H1 (cell line): ENCODE measurements around the gene SS18L1. TPM values are rescaled to one million over a fixed set of nuclear protein-coding genes. Genes with fewer than 3 reads are reported as not detected.

ENCODE experiments used
- CTCF ChIA-PET: fragments of 300-600 bp; sonication (Branson Sonifier 250); formaldehyde crosslinking; loops from one replicate; lab custom pipeline; 2021; ENCODE audit not compliant: partially characterized antibody; lab: Charles Lee
- POLR2A ChIA-PET: fragments of 300-600 bp; sonication (Branson Sonifier 250); formaldehyde crosslinking; loops from one replicate; lab custom pipeline; 2021; ENCODE audit warnings: inconsistent platforms; ENCODE audit not compliant: partially characterized antibody; lab: Charles Lee
- DNase-seq, 2 experiments: peaks; one replicate each; pipeline versions ENCODE4 v3.0.0 to v3.0.0-alpha.2; 2010 to 2022; ENCODE audit warnings: low spot score in 2 of 2, low read depth in 1 of 2, mixed read lengths in 1 of 2
- FAIRE-seq: peaks from 2 replicates; lab custom pipeline; 2011; peaks lifted over from hg19 to GRCh38; lab: Jason Lieb, UNC
- H2AFZ ChIP-seq: 2 replicates; pipeline ENCODE4 v1.8.1; 2012; ENCODE audit warnings: low read length, inconsistent platforms
- H2AK5ac ChIP-seq: 2 replicates; pipeline ENCODE4 v1.6.1; 2013; ENCODE audit warnings: low read depth, low read length
- H2BK120ac ChIP-seq: replicated peaks from 2 replicates; pipeline ENCODE3; 2013; ENCODE audit warnings: low read depth, low read length, inconsistent platforms
- H2BK12ac ChIP-seq: 2 replicates; pipeline ENCODE4 v1.6.1; 2013; ENCODE audit warnings: low read depth, low read length
- H2BK15ac ChIP-seq: 2 replicates; pipeline ENCODE4 v1.6.1; 2013; ENCODE audit warnings: low read length
- H2BK20ac ChIP-seq: 2 replicates; pipeline ENCODE4 v1.6.1; 2013; ENCODE audit warnings: low read length
- H2BK5ac ChIP-seq: 2 replicates; pipeline ENCODE4 v1.6.1; 2013; ENCODE audit warnings: low read depth, low read length
- H3K14ac ChIP-seq: 2 replicates; pipeline ENCODE4 v1.6.1; 2013; ENCODE audit warnings: inconsistent platforms; ENCODE audit not compliant: insufficient read length
- H3K18ac ChIP-seq: 2 replicates; pipeline ENCODE4 v1.6.1; 2013; ENCODE audit warnings: low read length; ENCODE audit errors: extremely low read depth
- H3K23ac ChIP-seq: 2 replicates; pipeline ENCODE4 v1.6.1; 2013; ENCODE audit warnings: inconsistent platforms; ENCODE audit not compliant: insufficient read length
- H3K23me2 ChIP-seq: 2 replicates; pipeline ENCODE4 v1.6.1; 2013; ENCODE audit warnings: low read depth, low read length
- H3K27ac ChIP-seq: 2 replicates; pipeline ENCODE4 v1.6.1; 2011; ENCODE audit warnings: low read depth, low read length, inconsistent platforms
- H3K27me3 ChIP-seq, 4 experiments: replicated peaks in 1 of 4; 1 replicate in 1 of 4; 2 replicates in 3 of 4; pipeline versions ENCODE4 v1.6.1 to v1.8.1; 2011 to 2013; ENCODE audit warnings: low read length in 3 of 4, mild to moderate bottlenecking in 3 of 4, inconsistent platforms in 2 of 4, mixed read lengths in 2 of 4, moderate library complexity in 1 of 4; ENCODE audit not compliant: control insufficient read depth in 3 of 4, insufficient read depth in 3 of 4; ENCODE audit errors: extremely low read depth in 1 of 4
- H3K36me3 ChIP-seq, 4 experiments: 2 replicates each; pipeline versions ENCODE4 v1.6.1 to v1.8.1; 2011 to 2013; ENCODE audit warnings: mild to moderate bottlenecking in 4 of 4, low read length in 3 of 4, moderate library complexity in 2 of 4, control low read depth in 1 of 4, inconsistent platforms in 1 of 4; ENCODE audit not compliant: insufficient read depth in 4 of 4, control insufficient read depth in 2 of 4
- H3K4ac ChIP-seq: replicated peaks from 2 replicates; pipeline ENCODE3; 2013; ENCODE audit warnings: low read length, low read depth, mixed read lengths, inconsistent platforms; ENCODE audit not compliant: insufficient read length
- H3K4me1 ChIP-seq, 4 experiments: replicated peaks in 1 of 4; 1 replicate in 1 of 4; 2 replicates in 3 of 4; pipeline versions ENCODE4 v1.6.1 to v1.8.1; 2011 to 2013; ENCODE audit warnings: low read length in 3 of 4, inconsistent platforms in 2 of 4, mixed read lengths in 1 of 4; ENCODE audit not compliant: insufficient read depth in 4 of 4, control insufficient read depth in 3 of 4
- H3K4me2 ChIP-seq, 2 experiments: 2 replicates each; pipeline versions ENCODE4 v1.6.1 to v1.8.1; 2011 to 2013; ENCODE audit warnings: low read depth in 2 of 2, low read length in 2 of 2, control low read depth in 1 of 2, inconsistent platforms in 1 of 2, mild to moderate bottlenecking in 1 of 2; ENCODE audit not compliant: insufficient read depth in 1 of 2
- H3K4me3 ChIP-seq, 4 experiments: fragments of 200-600, 300-600 bp in 1 of 4; sonication (generic), shearing (Covaris generic), sonication (Bioruptor Twin) in 1 of 4; 2 replicates each; pipeline versions ENCODE4 v1.5.1 to v1.8.1; 2011 to 2016; ENCODE audit warnings: low read length in 4 of 4, low read depth in 3 of 4, control low read depth in 2 of 4, inconsistent platforms in 2 of 4, mild to moderate bottlenecking in 2 of 4, mixed read lengths in 1 of 4, moderate library complexity in 1 of 4; ENCODE audit not compliant: insufficient read depth in 2 of 4; ENCODE audit errors: extremely low read depth in 1 of 4
- H3K56ac ChIP-seq: replicated peaks from 2 replicates; pipeline ENCODE3; 2013; ENCODE audit warnings: low read depth, mild to moderate bottlenecking, mixed read lengths, low read length, inconsistent platforms; ENCODE audit not compliant: insufficient read length
- H3K79me1 ChIP-seq: 2 replicates; pipeline ENCODE4 v1.6.1; 2013; ENCODE audit warnings: low read depth, low read length, control low read depth
- H3K79me2 ChIP-seq, 2 experiments: 2 replicates each; pipeline versions ENCODE4 v1.6.1 to v1.8.1; 2012 to 2013; ENCODE audit warnings: low read length in 2 of 2, mild to moderate bottlenecking in 2 of 2, inconsistent platforms in 1 of 2; ENCODE audit not compliant: insufficient read depth in 2 of 2, control insufficient read depth in 1 of 2
- H3K9ac ChIP-seq, 4 experiments: replicated peaks in 1 of 4; 1 replicate in 1 of 4; 2 replicates in 3 of 4; pipeline versions ENCODE4 v1.6.1 to v1.8.1; 2011 to 2013; ENCODE audit warnings: low read depth in 3 of 4, low read length in 3 of 4, control low read depth in 2 of 4, mild to moderate bottlenecking in 2 of 4, moderate library complexity in 2 of 4, inconsistent platforms in 1 of 4; ENCODE audit errors: extremely low read depth in 1 of 4
- H3K9me3 ChIP-seq, 2 experiments: 2 replicates each; pipeline versions ENCODE4 v1.6.1 to v1.8.1; 2012 to 2013; ENCODE audit warnings: mild to moderate bottlenecking in 2 of 2, moderate library complexity in 2 of 2, control low read depth in 1 of 2, inconsistent platforms in 1 of 2, low read depth in 1 of 2, low read length in 1 of 2, mixed read lengths in 1 of 2; ENCODE audit not compliant: insufficient read depth in 2 of 2
- H4K20me1 ChIP-seq, 2 experiments: replicated peaks in 1 of 2; 2 replicates each; pipeline versions ENCODE3 to v1.8.1; 2011 to 2013; ENCODE audit warnings: inconsistent platforms in 2 of 2, low read length in 2 of 2, mild to moderate bottlenecking in 1 of 2; ENCODE audit not compliant: insufficient read depth in 2 of 2, control insufficient read depth in 1 of 2
- H4K5ac ChIP-seq: 2 replicates; pipeline ENCODE4 v1.6.1; 2013; ENCODE audit warnings: low read length, low read depth, mixed read lengths, inconsistent platforms; ENCODE audit not compliant: insufficient read length
- H4K8ac ChIP-seq: 2 replicates; pipeline ENCODE4 v1.8.0; 2013; ENCODE audit warnings: mild to moderate bottlenecking, moderate library complexity, low read length, inconsistent platforms; ENCODE audit not compliant: insufficient read depth; ENCODE audit errors: extremely low read depth
- H4K91ac ChIP-seq: replicated peaks from 2 replicates; pipeline ENCODE3; 2013; ENCODE audit warnings: low read length, mixed read lengths, inconsistent platforms; ENCODE audit not compliant: insufficient read length
- CTBP2 ChIP-seq: IDR thresholded peaks from 2 replicates; pipeline ENCODE4 v1.7.0; 2011; ENCODE audit warnings: borderline replicate concordance, mild to moderate bottlenecking, moderate library complexity, mixed read lengths, low read length; ENCODE audit not compliant: insufficient read depth, insufficient read length
- FOSL1 ChIP-seq: IDR thresholded peaks from 2 replicates; pipeline ENCODE4 v1.6.1; 2011; ENCODE audit warnings: mild to moderate bottlenecking, low read depth, low read length, moderate library complexity; ENCODE audit not compliant: insufficient read depth
- SP1 ChIP-seq: IDR thresholded peaks from 2 replicates; pipeline ENCODE4 v1.6.1; 2011; ENCODE audit warnings: low read depth, low read length
- SRF ChIP-seq: IDR thresholded peaks from 2 replicates; pipeline ENCODE4 v1.6.1; 2011; ENCODE audit warnings: mild to moderate bottlenecking, low read depth, low read length, moderate library complexity
- WGBS, 2 experiments: shearing (Covaris generic) in 1 of 2; methylation state at CpG; one replicate each; pipeline versions ENCODE4 v1.1.6 to v1.1.7; 2013 to 2015; ENCODE audit warnings: low lambda C conversion rate in 2 of 2, mixed read lengths in 2 of 2, inconsistent platforms in 1 of 2, low coverage in 1 of 2, missing lambda C conversion rate in 1 of 2; ENCODE audit not compliant: insufficient replicate concordance in 2 of 2, insufficient coverage in 1 of 2, insufficient read length in 1 of 2; ENCODE audit errors: extremely low coverage in 1 of 2, missing lambda C conversion rate in 1 of 2; 5-methylcytosine and 5-hydroxymethylcytosine counted together
- polyA plus RNA-seq, 7 experiments: library from polyadenylated mRNA; depleted of rRNA in 3 of 7; stranded (reverse) in 5 of 7; unstranded in 2 of 7; fragments of >200 nt in 5 of 7; fragments of 200-250 nt in 2 of 7; gene quantifications; 1 replicate in 5 of 7; 2 replicates in 1 of 7; 4 replicates in 1 of 7; pipeline versions ENCODE4 v1.2.1 to v1.2.3, GENCODE V29; 2011 to 2013; ENCODE audit warnings: missing spikeins in 2 of 7, mixed read lengths in 2 of 7
- total RNA-seq: library from RNA; stranded (reverse); fragmentation: NEBNext Ultra II Directional; extraction: Animal tissue kit (Norgen Biotek cat#: 25700); gene quantifications from 2 replicates; pipeline ENCODE4 v1.2.1, GENCODE V29; 2021

SS18L1 gene
- total and polyA plus RNA-seq, 2 of the 8 experiments (the other 6 are each of a cell fraction or from before 2014, with no cell fraction given): 28.4 to 29.7 TPM

DNA sequence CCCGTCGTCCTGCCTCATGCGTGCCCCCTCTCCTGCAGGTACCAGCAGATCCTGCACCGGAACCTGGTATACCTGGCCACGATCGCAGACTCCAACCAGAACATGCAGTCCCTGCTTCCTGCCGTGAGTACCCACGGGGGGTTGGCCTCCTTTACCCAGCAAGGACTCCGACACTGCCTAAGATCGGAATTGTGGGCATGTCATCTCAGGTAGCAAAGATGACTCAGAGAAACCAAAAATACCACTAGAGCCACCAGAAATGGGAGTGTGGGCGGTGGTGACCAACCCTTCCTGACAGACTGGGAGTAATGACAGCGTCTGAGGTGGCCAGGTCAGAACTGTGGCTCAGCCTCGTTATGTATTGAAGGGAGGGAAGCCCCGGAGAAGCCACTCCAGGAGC lies 16.3 kb downstream of the SS18L1 start:
- Histone ChIP-seq H2BK20ac (no peak overlapping the region), H2AK5ac (no peak overlapping the region), H3K9ac (no peak overlapping the region), H4K20me1 (peaks cover 19 to 54% of the 10 kb centered on the region in 2 experiments), H3K9me3 (no peaks in the 10 kb centered on the region), H3K4me3 (no peak overlapping the region), H3K79me2 (peaks cover 5 to 50% of the 10 kb centered on the region in 2 experiments; a peak in 3 of 4 replicates), H3K14ac (no peak overlapping the region), H3K23ac (no peak overlapping the region), H2AFZ (no peak overlapping the region), H3K23me2 (no peaks in the 10 kb centered on the region), H4K8ac (no peak overlapping the region), H3K27me3 (no peaks in the 10 kb centered on the region), H3K18ac (no peak overlapping the region), H2BK15ac (no peak overlapping the region), H3K79me1 (peaks cover 15% of the 10 kb centered on the region), H2BK12ac (no peak overlapping the region), H3K56ac (no peak overlapping the region), H3K36me3 (peaks cover 11 to 33% (median 22%) of the 10 kb centered on the region in 4 experiments), H3K4me1 (peaks cover 0 to 16% (median 8%) of the 10 kb centered on the region in 4 experiments; a peak in 6 of 7 replicates), H2BK5ac (peak overlapping the region; percentile 40; the same call in 1 of the 2 replicates), H3K4me2 (no peak overlapping the region), H4K91ac (no peak overlapping the region), H2BK120ac (no peak overlapping the region), H3K4ac (no peak overlapping the region), H3K27ac (no peak overlapping the region), H4K5ac (no peak overlapping the region)
- no peak for DNase-seq
- WGBS, 2 experiments: 92% methylated on average over 13 of the region's 14 CpGs; no CpG with 5 or more reads in 1 of the 2 experiments
- ChIA-PET CTCF (no interaction called here), POLR2A (interaction anchor here (1.9 kb wide), 1 partner anchor 12 kb away, joined by 5 read pairs; no protein-coding TSS in a partner anchor)
- TF ChIP-seq SRF (no peak), FOSL1 (no peak), SP1 (no peak), CTBP2 (no peak)
- no peak for FAIRE-seq
